Natural killer cell treated with Interleukin-12 subunit alpha and Interleukin-12 subunit beta and Interleukin-15 and Interleukin-18, amount 100 ng/mL, for 72 hours (primary cell): ENCODE results near the gene SPPL2B. TPM values are rescaled to one million over a fixed set of nuclear protein-coding genes. Genes with fewer than 3 reads are reported as not detected.

Experiments used
- ATAC-seq, 2 donors: fragments of 150-1000 bp; cut with Tn5 transposase in 1 of 2; sonication (Bioruptor Pico), chemical (Tn5 transposase) in 1 of 2; 2 replicates each; pipeline ENCODE4 v1.10.0; 2021
- DNase-seq: peaks from one replicate; pipeline ENCODE4 v3.0.0; 2022; ENCODE audit warnings: low spot score
- H3K27ac Mint-ChIP-seq, 2 donors: 1 replicate in 1 of 2; 2 replicates in 1 of 2; pipeline ENCODE4 v1.8.0; 2022; ENCODE audit warnings: mixed read lengths in 2 of 2, mild to moderate bottlenecking in 1 of 2, moderate library complexity in 1 of 2
- H3K27me3 Mint-ChIP-seq, 2 donors: 1 replicate in 1 of 2; 2 replicates in 1 of 2; pipeline ENCODE4 v1.8.0; 2022; ENCODE audit warnings: mixed read lengths in 2 of 2
- H3K36me3 Mint-ChIP-seq: one replicate; pipeline ENCODE4 v1.8.0; 2022; ENCODE audit warnings: mixed read lengths
- H3K4me1 Mint-ChIP-seq, 2 donors: 1 replicate in 1 of 2; 2 replicates in 1 of 2; pipeline ENCODE4 v1.8.0; 2022; ENCODE audit warnings: low read depth in 2 of 2, mixed read lengths in 2 of 2, mild to moderate bottlenecking in 1 of 2
- H3K4me3 Mint-ChIP-seq: one replicate; pipeline ENCODE4 v1.8.0; 2022; ENCODE audit warnings: mixed read lengths
- H3K9me3 Mint-ChIP-seq: 2 replicates; pipeline ENCODE4 v1.8.0; 2022; ENCODE audit warnings: mixed read lengths
- total RNA-seq, 2 donors: library from RNA; stranded (reverse); gene quantifications; one replicate each; pipeline ENCODE4 v1.2.3, GENCODE V29; 2022

The SPPL2B gene
- total RNA-seq, 2 donors from 2014 or later, result 41.3 to 97.6 TPM

- no peak for ATAC-seq
- no peak overlapping the region for H3K27ac Mint-ChIP-seq
- DNase-seq, result no peak
- peaks cover 21 to 28% of the 10 kb centered on the region in 2 donors for H3K4me1 Mint-ChIP-seq
- peaks cover 7% of the 10 kb centered on the region for H3K36me3 Mint-ChIP-seq
- peaks cover 7% of the 10 kb centered on the region for H3K9me3 Mint-ChIP-seq
- H3K27me3 Mint-ChIP-seq, result no peaks in the 10 kb centered on the region
- H3K4me3 Mint-ChIP-seq, result no peak overlapping the region
Measured at GRCh38 chr19:2333807-2334211, 5.3 kb downstream of the SPPL2B start.

DNA sequence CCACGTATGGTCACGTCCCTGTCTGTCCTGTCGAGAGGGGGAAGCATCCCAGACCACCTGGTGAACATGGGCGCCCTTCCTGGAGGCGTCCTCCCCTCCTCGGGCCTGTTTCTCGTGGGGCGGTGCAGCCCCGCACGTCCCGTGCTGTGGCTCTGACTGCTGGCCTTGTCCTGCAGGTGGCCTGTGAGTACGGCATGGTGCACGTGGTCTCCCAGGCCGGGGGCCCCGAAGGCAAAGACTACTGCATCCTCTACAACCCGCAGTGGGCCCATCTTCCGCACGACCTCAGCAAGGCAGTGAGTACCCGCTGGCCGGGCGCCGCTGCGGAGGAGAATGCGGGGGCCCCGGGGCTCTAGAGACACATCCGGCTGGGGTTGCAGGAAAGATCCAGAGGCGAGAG is 5.9 kb downstream of the SPPL2B start:
- H3K27me3 Mint-ChIP-seq, result no peaks in the 10 kb centered on the region
- no peak overlapping the region for H3K4me3 Mint-ChIP-seq
- H3K9me3 Mint-ChIP-seq, result peaks cover 7% of the 10 kb centered on the region
- ATAC-seq, result no peak
- DNase-seq, result no peak
- H3K4me1 Mint-ChIP-seq, result peaks cover 15 to 23% of the 10 kb centered on the region in 2 donors
- peaks cover 7% of the 10 kb centered on the region for H3K36me3 Mint-ChIP-seq
- H3K27ac Mint-ChIP-seq, result no peak overlapping the region

- H3K36me3 Mint-ChIP-seq, result peaks cover 7% of the 10 kb centered on the region
- H3K9me3 Mint-ChIP-seq, result peaks cover 7% of the 10 kb centered on the region
- no peak overlapping the region for H3K4me3 Mint-ChIP-seq
- no peaks in the 10 kb centered on the region for H3K27me3 Mint-ChIP-seq
- ATAC-seq (no peak), DNase-seq (no peak)
- H3K4me1 Mint-ChIP-seq, result peaks cover 11 to 18% of the 10 kb centered on the region in 2 donors
- no peak overlapping the region for H3K27ac Mint-ChIP-seq
Measured at GRCh38 chr19:2334986-2335846, 6.7 kb downstream of the SPPL2B start.

- no peak for DNase-seq
Measured at GRCh38 chr19:2335848-2336247, 7.4 kb downstream of the SPPL2B start.

DNA sequence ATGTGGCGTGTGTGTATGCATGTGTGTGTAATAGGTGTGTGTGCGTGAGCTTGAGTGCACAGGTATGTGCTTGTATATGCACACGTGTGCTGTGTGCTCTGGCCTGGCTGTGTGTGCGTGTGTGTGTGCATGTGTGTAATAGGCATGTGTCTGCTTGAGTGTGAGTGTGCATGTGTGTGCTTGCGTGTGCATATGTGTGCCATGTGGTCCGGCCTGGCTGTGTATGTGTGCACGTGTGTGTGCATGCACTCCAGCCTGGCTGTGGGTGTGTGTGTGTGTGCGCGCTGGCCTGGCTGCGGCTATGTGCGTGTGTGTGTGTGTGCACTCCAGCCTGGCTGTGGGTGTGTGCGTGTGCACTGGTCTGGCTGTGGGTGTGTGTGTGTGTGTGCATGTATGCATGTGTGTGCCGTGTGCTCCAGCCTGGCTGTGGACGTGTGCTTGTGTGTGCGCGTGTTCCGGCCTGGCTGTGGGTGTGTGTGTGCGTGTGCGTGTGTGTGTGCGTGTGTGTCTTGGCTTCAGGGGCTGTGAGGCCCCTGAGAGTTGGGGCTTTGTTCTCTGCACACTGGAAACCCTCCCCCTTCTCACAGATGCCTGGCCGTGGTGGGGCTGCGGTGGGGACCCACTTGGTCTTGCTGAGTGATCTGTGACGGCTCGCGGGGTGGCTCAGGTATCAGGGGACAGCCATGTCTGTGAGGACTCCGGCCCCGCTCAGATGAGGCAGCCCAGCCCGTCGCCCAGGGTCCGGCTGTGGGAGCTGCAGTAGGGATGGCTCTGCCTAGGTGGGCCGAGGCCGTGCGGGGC is 8.2 kb downstream of the SPPL2B start:
- DNase-seq, result no peak
- no peak overlapping the region for H3K27ac Mint-ChIP-seq
- no peak overlapping the region for H3K4me3 Mint-ChIP-seq
- H3K9me3 Mint-ChIP-seq, result peaks cover 7% of the 10 kb centered on the region
- no peak for ATAC-seq
- peaks cover 7% of the 10 kb centered on the region for H3K36me3 Mint-ChIP-seq
- no peaks in the 10 kb centered on the region for H3K27me3 Mint-ChIP-seq
- H3K4me1 Mint-ChIP-seq, result peaks cover 11 to 13% of the 10 kb centered on the region in 2 donors

More at GRCh38 chr19:2335848-2336247, 7.4 kb downstream of the SPPL2B start:
- Mint-ChIP-seq H3K27me3 (no peaks in the 10 kb centered on the region), H3K4me3 (no peak overlapping the region), H3K4me1 (peaks cover 11 to 13% of the 10 kb centered on the region in 2 donors), H3K27ac (no peak overlapping the region), H3K9me3 (peaks cover 7% of the 10 kb centered on the region), H3K36me3 (peaks cover 7% of the 10 kb centered on the region)
- no peak for ATAC-seq

DNA sequence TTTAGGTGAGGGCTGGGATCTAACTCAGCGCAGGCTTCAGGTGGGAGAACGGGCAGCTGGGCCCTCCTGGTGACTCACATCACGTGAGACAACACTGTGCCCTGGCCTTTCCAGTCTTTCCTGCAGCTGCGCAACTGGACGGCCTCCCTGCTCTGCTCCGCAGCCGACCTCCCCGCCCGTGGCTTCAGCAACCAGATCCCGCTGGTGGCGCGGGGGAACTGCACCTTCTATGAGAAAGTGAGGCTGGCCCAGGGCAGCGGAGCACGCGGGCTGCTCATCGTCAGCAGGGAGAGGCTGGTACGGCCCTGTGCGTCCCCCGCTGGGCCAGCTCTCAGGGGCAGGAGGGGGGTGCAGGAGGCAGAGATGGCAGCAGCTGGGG is 8.8 kb downstream of the SPPL2B start:
- H3K27ac Mint-ChIP-seq, result no peak overlapping the region
- DNase-seq, result no peak
- peaks cover 11 to 13% of the 10 kb centered on the region in 2 donors for H3K4me1 Mint-ChIP-seq
- no peak for ATAC-seq
- peaks cover 7% of the 10 kb centered on the region for H3K9me3 Mint-ChIP-seq
- H3K36me3 Mint-ChIP-seq, result peaks cover 7% of the 10 kb centered on the region
- no peak overlapping the region for H3K4me3 Mint-ChIP-seq
- no peaks in the 10 kb centered on the region for H3K27me3 Mint-ChIP-seq

DNA sequence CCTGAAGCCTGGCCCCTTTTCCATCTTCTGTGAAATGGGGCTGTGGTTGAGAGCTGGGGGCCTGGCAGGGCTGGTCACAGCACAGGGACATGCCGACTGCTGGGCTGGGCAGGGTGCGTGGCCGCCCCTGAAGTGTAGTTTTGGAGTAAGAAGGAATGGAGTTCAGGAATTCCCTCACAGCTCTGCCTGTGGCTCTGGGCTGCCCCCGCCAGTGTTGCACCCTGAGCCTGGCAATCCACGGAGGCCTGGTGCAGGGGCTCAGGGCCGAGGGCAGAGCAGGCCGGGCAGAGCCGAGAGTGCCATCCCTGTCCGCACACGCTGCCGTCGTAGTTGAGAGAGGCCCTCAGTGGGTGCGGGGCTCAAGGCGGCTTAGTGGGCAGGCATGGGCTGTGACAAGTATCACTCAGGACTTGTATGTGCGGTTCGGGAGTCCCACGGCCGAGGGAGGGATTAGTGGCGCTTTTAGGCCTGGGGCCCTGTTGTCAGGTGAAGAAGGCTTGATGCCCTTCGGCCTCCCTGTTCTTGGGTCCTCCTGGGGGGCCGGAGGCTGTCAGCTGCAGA is 9.7 kb downstream of the SPPL2B start:
- H3K27ac Mint-ChIP-seq, result no peak overlapping the region
- H3K27me3 Mint-ChIP-seq, result no peaks in the 10 kb centered on the region
- H3K9me3 Mint-ChIP-seq, result peaks cover 7% of the 10 kb centered on the region
- H3K4me3 Mint-ChIP-seq, result no peak overlapping the region
- H3K4me1 Mint-ChIP-seq, result peaks cover 11 to 13% of the 10 kb centered on the region in 2 donors
- ATAC-seq, result no peak
- H3K36me3 Mint-ChIP-seq, result peaks cover 7% of the 10 kb centered on the region
- no peak for DNase-seq

GRCh38 chr19:2338751-2339643 is 10.5 kb downstream of the SPPL2B start:
- DNase-seq (no peak), ATAC-seq (no peak)
- no peak overlapping the region for H3K27ac Mint-ChIP-seq
- no peak overlapping the region for H3K4me3 Mint-ChIP-seq
- H3K4me1 Mint-ChIP-seq, result peaks cover 11 to 13% of the 10 kb centered on the region in 2 donors
- H3K9me3 Mint-ChIP-seq, result peaks cover 7% of the 10 kb centered on the region
- peaks cover 7% of the 10 kb centered on the region for H3K36me3 Mint-ChIP-seq
- H3K27me3 Mint-ChIP-seq, result no peaks in the 10 kb centered on the region

GRCh38 chr19:2339644-2340310 is 11.3 kb downstream of the SPPL2B start:
- H3K27ac Mint-ChIP-seq, result no peak overlapping the region
- H3K4me3 Mint-ChIP-seq, result no peak overlapping the region
- peaks cover 11 to 13% of the 10 kb centered on the region in 2 donors for H3K4me1 Mint-ChIP-seq
- H3K9me3 Mint-ChIP-seq, result peaks cover 7% of the 10 kb centered on the region
- H3K27me3 Mint-ChIP-seq, result no peaks in the 10 kb centered on the region
- peaks cover 7% of the 10 kb centered on the region for H3K36me3 Mint-ChIP-seq
- no peak for ATAC-seq
- no peak for DNase-seq

- no peak overlapping the region for H3K4me3 Mint-ChIP-seq
- no peaks in the 10 kb centered on the region for H3K27me3 Mint-ChIP-seq
- peaks cover 7% of the 10 kb centered on the region for H3K9me3 Mint-ChIP-seq
- H3K27ac Mint-ChIP-seq, result no peak overlapping the region
- DNase-seq, result no peak
- peaks cover 6% of the 10 kb centered on the region for H3K36me3 Mint-ChIP-seq
- peaks cover 10 to 12% of the 10 kb centered on the region in 2 donors for H3K4me1 Mint-ChIP-seq
- no peak for ATAC-seq
Measured at GRCh38 chr19:2340496-2341243, 12.2 kb downstream of the SPPL2B start.

DNA sequence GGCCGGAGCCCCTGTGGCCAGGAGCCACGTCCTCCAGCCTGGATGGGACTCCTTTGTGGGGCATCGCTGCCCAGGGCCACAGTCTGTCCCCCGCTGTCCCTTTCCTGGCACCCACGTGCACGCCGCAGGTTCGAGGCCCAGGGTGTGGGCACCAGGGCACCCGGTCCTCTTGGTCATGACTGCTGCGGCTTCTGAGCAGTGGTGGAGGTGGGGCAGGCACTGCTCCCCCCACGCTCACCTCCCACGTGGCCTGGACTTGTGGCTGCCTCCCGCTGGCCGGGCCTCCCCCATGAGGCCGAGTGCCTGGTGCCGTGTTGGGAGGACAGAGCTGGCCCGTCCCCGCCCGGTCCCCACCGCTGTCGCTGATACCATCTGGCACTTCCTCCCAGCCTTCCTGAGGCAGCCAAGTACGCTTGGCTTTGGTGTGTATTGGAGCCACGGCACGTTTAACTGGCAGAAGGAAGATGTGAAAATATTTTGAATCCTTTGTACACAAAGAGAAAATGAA is 12.8 kb downstream of the SPPL2B start:
- no peaks in the 10 kb centered on the region for H3K27me3 Mint-ChIP-seq
- peaks cover 3 to 8% of the 10 kb centered on the region in 2 donors for H3K4me1 Mint-ChIP-seq
- no peak overlapping the region for H3K27ac Mint-ChIP-seq
- no peak overlapping the region for H3K4me3 Mint-ChIP-seq
- ATAC-seq (no peak), DNase-seq (no peak)
- no peaks in the 10 kb centered on the region for H3K36me3 Mint-ChIP-seq
- H3K9me3 Mint-ChIP-seq, result peaks cover under 1% of the 10 kb centered on the region

- Mint-ChIP-seq H3K4me1 (peaks cover 0 to 5% of the 10 kb centered on the region in 2 donors), H3K9me3 (no peaks in the 10 kb centered on the region), H3K27ac (no peak overlapping the region), H3K36me3 (no peaks in the 10 kb centered on the region), H3K4me3 (no peak overlapping the region), H3K27me3 (no peaks in the 10 kb centered on the region)
- DNase-seq, result no peak
- ATAC-seq, result no peak
Measured at GRCh38 chr19:2341982-2342381, 13.5 kb downstream of the SPPL2B start.
